SJSA1 (cell line): Measurements from ENCODE around the gene SLC8A1. TPM values are rescaled to one million over a fixed set of nuclear protein-coding genes. Genes with fewer than 3 reads are reported as not detected.

Source experiments
- DNase-seq, 2 experiments: peaks; one replicate each; pipeline ENCODE4 v3.0.0-alpha.2; 2015 to 2020; ENCODE audit warnings: low spot score in 2 of 2, low read depth in 1 of 2
- H3K27ac ChIP-seq: fragments of 250-450 bp; sonication (Bioruptor Pico); 2 replicates; pipeline ENCODE4 v1.5.1; 2020; ENCODE audit warnings: mild to moderate bottlenecking, moderate library complexity
- H3K27me3 ChIP-seq: fragments of 250-450 bp; sonication (Bioruptor Pico); replicated peaks from 2 replicates; pipeline ENCODE4 v1.5.1; 2020; ENCODE audit warnings: mild to moderate bottlenecking, moderate library complexity
- H3K36me3 ChIP-seq: fragments of 250-450 bp; sonication (Bioruptor Pico); 2 replicates; pipeline ENCODE4 v1.5.1; 2020; ENCODE audit warnings: mild to moderate bottlenecking
- H3K4me1 ChIP-seq: fragments of 250-450 bp; sonication (Bioruptor Pico); replicated peaks from 2 replicates; pipeline ENCODE4 v1.6.1; 2021; ENCODE audit warnings: mild to moderate bottlenecking
- H3K4me3 ChIP-seq: fragments of 250-450 bp; sonication (Bioruptor Pico); 2 replicates; pipeline ENCODE4 v1.5.1; 2020; ENCODE audit warnings: mild to moderate bottlenecking
- H3K9me3 ChIP-seq: fragments of 250-450 bp; sonication (Bioruptor Pico); replicated peaks from 2 replicates; pipeline ENCODE4 v1.5.1; 2020; ENCODE audit warnings: mild to moderate bottlenecking
- total RNA-seq: library from RNA; depleted of rRNA; stranded (reverse); fragments of >200 nt; shearing (Covaris generic); gene quantifications from 2 replicates; pipeline ENCODE4 v1.2.3, GENCODE V29; 2014

SLC8A1 gene
- total RNA-seq, 1 experiment from 2014 or later: 20.1 TPM

- Histone ChIP-seq H3K27me3 (no peaks in the 10 kb centered on the region), H3K4me3 (no peak overlapping the region), H3K9me3 (no peaks in the 10 kb centered on the region), H3K27ac (no peak overlapping the region), H3K36me3 (no peaks in the 10 kb centered on the region), H3K4me1 (peaks cover 20% of the 10 kb centered on the region)
- no peak for DNase-seq
Measured at GRCh38 chr2:40374543-40375240, 77.2 kb downstream of the SLC8A1 start.

GRCh38 chr2:40373111-40373510 is 78.8 kb downstream of the SLC8A1 start:
- no peak for DNase-seq
- Histone ChIP-seq H3K9me3 (no peaks in the 10 kb centered on the region), H3K4me3 (no peak overlapping the region), H3K27ac (no peak overlapping the region), H3K4me1 (peaks cover 20% of the 10 kb centered on the region), H3K36me3 (no peaks in the 10 kb centered on the region), H3K27me3 (no peaks in the 10 kb centered on the region)

GRCh38 chr2:40372283-40372985 is 79.5 kb downstream of the SLC8A1 start:
- H3K4me3 ChIP-seq: no peak overlapping the region
- H3K9me3 ChIP-seq: no peaks in the 10 kb centered on the region
- no peaks in the 10 kb centered on the region for H3K36me3 ChIP-seq
- DNase-seq: no peak
- H3K27ac ChIP-seq: peak overlapping the region; percentile 78
- no peaks in the 10 kb centered on the region for H3K27me3 ChIP-seq
- H3K4me1 ChIP-seq: peaks cover 23% of the 10 kb centered on the region

- peak; percentile 51 to 62 for DNase-seq
- Histone ChIP-seq H3K27me3 (no peaks in the 10 kb centered on the region), H3K4me1 (peaks cover 24% of the 10 kb centered on the region), H3K9me3 (no peaks in the 10 kb centered on the region), H3K27ac (peak overlapping the region; percentile 78), H3K36me3 (no peaks in the 10 kb centered on the region), H3K4me3 (no peak overlapping the region)
Measured at GRCh38 chr2:40371525-40372282, 80.2 kb downstream of the SLC8A1 start.

- no peak for DNase-seq
Measured at GRCh38 chr2:40370007-40370395, 81.9 kb downstream of the SLC8A1 start.

GRCh38 chr2:40369267-40370006 is 82.5 kb downstream of the SLC8A1 start:
- H3K27ac ChIP-seq: no peak overlapping the region
- no peaks in the 10 kb centered on the region for H3K27me3 ChIP-seq
- DNase-seq: no peak
- H3K9me3 ChIP-seq: no peaks in the 10 kb centered on the region
- H3K36me3 ChIP-seq: no peaks in the 10 kb centered on the region
- no peak overlapping the region for H3K4me3 ChIP-seq
- H3K4me1 ChIP-seq: peaks cover 26% of the 10 kb centered on the region

More at GRCh38 chr2:40370007-40370395, 81.9 kb downstream of the SLC8A1 start:
- no peak overlapping the region for H3K27ac ChIP-seq
- peaks cover 24% of the 10 kb centered on the region for H3K4me1 ChIP-seq
- no peaks in the 10 kb centered on the region for H3K9me3 ChIP-seq
- no peak overlapping the region for H3K4me3 ChIP-seq
- no peaks in the 10 kb centered on the region for H3K27me3 ChIP-seq
- no peaks in the 10 kb centered on the region for H3K36me3 ChIP-seq

- no peak overlapping the region for H3K4me3 ChIP-seq
- H3K27me3 ChIP-seq: no peaks in the 10 kb centered on the region
- H3K27ac ChIP-seq: no peak overlapping the region
- DNase-seq: no peak
- H3K9me3 ChIP-seq: no peaks in the 10 kb centered on the region
- peaks cover 30% of the 10 kb centered on the region for H3K4me1 ChIP-seq
- no peaks in the 10 kb centered on the region for H3K36me3 ChIP-seq
Measured at GRCh38 chr2:40367652-40368051, 84.2 kb downstream of the SLC8A1 start.

- DNase-seq: no peak
- Histone ChIP-seq H3K4me1 (peaks cover 24% of the 10 kb centered on the region), H3K4me3 (no peak overlapping the region), H3K36me3 (no peaks in the 10 kb centered on the region), H3K27me3 (no peaks in the 10 kb centered on the region), H3K27ac (no peak overlapping the region), H3K9me3 (no peaks in the 10 kb centered on the region)
Measured at GRCh38 chr2:40367032-40367431, 84.9 kb downstream of the SLC8A1 start.

- Histone ChIP-seq H3K27ac (peak overlapping the region; percentile 51), H3K4me1 (peaks cover 13% of the 10 kb centered on the region), H3K4me3 (peak overlapping the region; percentile 23), H3K36me3 (no peaks in the 10 kb centered on the region), H3K9me3 (no peaks in the 10 kb centered on the region), H3K27me3 (no peaks in the 10 kb centered on the region)
- DNase-seq: peak in 1 of 2 experiments; percentile 35
Measured at GRCh38 chr2:40364151-40364874, 87.6 kb downstream of the SLC8A1 start.

GRCh38 chr2:40363631-40364030 is 88.3 kb downstream of the SLC8A1 start:
- Histone ChIP-seq H3K9me3 (no peaks in the 10 kb centered on the region), H3K27ac (peak overlapping the region; percentile 51), H3K36me3 (no peaks in the 10 kb centered on the region), H3K27me3 (no peaks in the 10 kb centered on the region), H3K4me3 (peak overlapping the region; percentile 10; the same call in 1 of the 2 replicates), H3K4me1 (peaks cover 13% of the 10 kb centered on the region)
- DNase-seq: peak in 1 of 2 experiments; percentile 45

- Histone ChIP-seq H3K27ac (peak overlapping the region; percentile 51), H3K4me3 (peak overlapping the region; percentile 10; the same call in 1 of the 2 replicates), H3K36me3 (no peaks in the 10 kb centered on the region), H3K27me3 (no peaks in the 10 kb centered on the region), H3K9me3 (no peaks in the 10 kb centered on the region), H3K4me1 (peaks cover 13% of the 10 kb centered on the region)
- no peak for DNase-seq
Measured at GRCh38 chr2:40363231-40363630, 88.7 kb downstream of the SLC8A1 start.

GRCh38 chr2:40361478-40361877 is 90.4 kb downstream of the SLC8A1 start:
- Histone ChIP-seq H3K27me3 (no peaks in the 10 kb centered on the region), H3K27ac (no peak overlapping the region), H3K4me1 (peaks cover 9% of the 10 kb centered on the region), H3K36me3 (no peaks in the 10 kb centered on the region), H3K9me3 (no peaks in the 10 kb centered on the region), H3K4me3 (no peak overlapping the region)
- DNase-seq: no peak

GRCh38 chr2:40360652-40361051 is 91.2 kb downstream of the SLC8A1 start:
- H3K36me3 ChIP-seq: no peaks in the 10 kb centered on the region
- no peaks in the 10 kb centered on the region for H3K27me3 ChIP-seq
- DNase-seq: no peak

More at GRCh38 chr2:40360652-40361051, 91.2 kb downstream of the SLC8A1 start:
- H3K4me1 ChIP-seq: peaks cover 9% of the 10 kb centered on the region
- no peak overlapping the region for H3K4me3 ChIP-seq
- H3K27ac ChIP-seq: no peak overlapping the region
- no peaks in the 10 kb centered on the region for H3K9me3 ChIP-seq
